HepG2 (cell line): ENCODE data around the gene MARCHF2.

Experiments used
- ATF1 ChIP-seq: IDR thresholded peaks from 2 replicates; pipeline ENCODE4 v1.6.1; 2016; ENCODE audit warnings: mild to moderate bottlenecking, control low read depth
- ELF1 ChIP-seq: sonication (generic); formaldehyde crosslinking; IDR thresholded peaks from 2 replicates; pipeline ENCODE4 v1.4.0; 2020; ENCODE audit warnings: missing genetic modification reagents
- ZNF720 ChIP-seq: sonication (generic); formaldehyde crosslinking; IDR thresholded peaks from 2 replicates; pipeline ENCODE4 v1.4.0; 2020; ENCODE audit warnings: missing genetic modification reagents
- TF ChIP-seq, protein P1 (sequence below): sonication (generic); formaldehyde crosslinking; IDR thresholded peaks from 2 replicates; pipeline ENCODE4 v1.9.0; 2021; ENCODE audit warnings: missing genetic modification reagents, mild to moderate bottlenecking, borderline replicate concordance
- TF ChIP-seq, protein P2 (sequence below): sonication (generic); formaldehyde crosslinking; IDR thresholded peaks from 2 replicates; pipeline ENCODE4 v1.5.0; 2020; ENCODE audit warnings: mild to moderate bottlenecking, missing genetic modification reagents, moderate library complexity

DNA sequence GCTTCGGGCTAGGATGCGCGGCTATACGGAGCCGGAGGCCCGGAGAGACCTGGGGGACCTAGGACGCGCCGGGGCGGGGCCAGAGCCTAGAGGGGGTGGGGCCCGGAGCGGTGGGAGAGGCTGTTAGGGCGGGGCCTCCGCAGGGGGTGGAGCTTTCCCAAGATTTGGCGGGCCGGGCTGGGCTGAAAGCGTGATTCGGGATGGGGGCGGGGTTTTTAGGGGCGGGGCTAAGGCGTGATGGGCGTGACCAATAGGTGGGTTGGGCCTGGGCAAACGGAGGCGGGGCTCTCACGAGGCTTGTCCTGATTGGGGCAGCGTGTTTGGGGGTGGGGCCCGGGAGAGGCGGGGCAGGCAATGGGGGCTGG, 22.5 kb upstream of the MARCHF2 start:
- TF ChIP-seq ATF1: no peak
- TF ChIP-seq, protein P1, sequence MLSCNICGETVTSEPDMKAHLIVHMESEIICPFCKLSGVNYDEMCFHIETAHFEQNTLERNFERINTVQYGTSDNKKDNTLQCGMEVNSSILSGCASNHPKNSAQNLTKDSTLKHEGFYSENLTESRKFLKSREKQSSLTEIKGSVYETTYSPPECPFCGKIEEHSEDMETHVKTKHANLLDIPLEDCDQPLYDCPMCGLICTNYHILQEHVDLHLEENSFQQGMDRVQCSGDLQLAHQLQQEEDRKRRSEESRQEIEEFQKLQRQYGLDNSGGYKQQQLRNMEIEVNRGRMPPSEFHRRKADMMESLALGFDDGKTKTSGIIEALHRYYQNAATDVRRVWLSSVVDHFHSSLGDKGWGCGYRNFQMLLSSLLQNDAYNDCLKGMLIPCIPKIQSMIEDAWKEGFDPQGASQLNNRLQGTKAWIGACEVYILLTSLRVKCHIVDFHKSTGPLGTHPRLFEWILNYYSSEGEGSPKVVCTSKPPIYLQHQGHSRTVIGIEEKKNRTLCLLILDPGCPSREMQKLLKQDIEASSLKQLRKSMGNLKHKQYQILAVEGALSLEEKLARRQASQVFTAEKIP (CRISPR knock-in tag): no peak
- no peak for TF ChIP-seq ELF1 (CRISPR knock-in tag)
- no peak for TF ChIP-seq ZNF720 (CRISPR knock-in tag)
- TF ChIP-seq, protein P2, sequence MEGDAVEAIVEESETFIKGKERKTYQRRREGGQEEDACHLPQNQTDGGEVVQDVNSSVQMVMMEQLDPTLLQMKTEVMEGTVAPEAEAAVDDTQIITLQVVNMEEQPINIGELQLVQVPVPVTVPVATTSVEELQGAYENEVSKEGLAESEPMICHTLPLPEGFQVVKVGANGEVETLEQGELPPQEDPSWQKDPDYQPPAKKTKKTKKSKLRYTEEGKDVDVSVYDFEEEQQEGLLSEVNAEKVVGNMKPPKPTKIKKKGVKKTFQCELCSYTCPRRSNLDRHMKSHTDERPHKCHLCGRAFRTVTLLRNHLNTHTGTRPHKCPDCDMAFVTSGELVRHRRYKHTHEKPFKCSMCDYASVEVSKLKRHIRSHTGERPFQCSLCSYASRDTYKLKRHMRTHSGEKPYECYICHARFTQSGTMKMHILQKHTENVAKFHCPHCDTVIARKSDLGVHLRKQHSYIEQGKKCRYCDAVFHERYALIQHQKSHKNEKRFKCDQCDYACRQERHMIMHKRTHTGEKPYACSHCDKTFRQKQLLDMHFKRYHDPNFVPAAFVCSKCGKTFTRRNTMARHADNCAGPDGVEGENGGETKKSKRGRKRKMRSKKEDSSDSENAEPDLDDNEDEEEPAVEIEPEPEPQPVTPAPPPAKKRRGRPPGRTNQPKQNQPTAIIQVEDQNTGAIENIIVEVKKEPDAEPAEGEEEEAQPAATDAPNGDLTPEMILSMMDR (CRISPR knock-in tag): no peak
